Ecto neural progenitor cell (in vitro differentiated cells): Measurements from ENCODE around the gene NUBP1.
A peak's percentile ranks its signal among the peaks of the same experiment; 100 is the strongest.
"Not testable (repeated sequence)": the region's sequence is repeated elsewhere in the genome, so short reads cannot be mapped to it uniquely, and the experiment has no call there.

Source experiments
- DNase-seq: peaks from one replicate; pipeline ENCODE4 v3.0.0-alpha.2; 2018; ENCODE audit warnings: low spot score

NUBP1 gene

DNA sequence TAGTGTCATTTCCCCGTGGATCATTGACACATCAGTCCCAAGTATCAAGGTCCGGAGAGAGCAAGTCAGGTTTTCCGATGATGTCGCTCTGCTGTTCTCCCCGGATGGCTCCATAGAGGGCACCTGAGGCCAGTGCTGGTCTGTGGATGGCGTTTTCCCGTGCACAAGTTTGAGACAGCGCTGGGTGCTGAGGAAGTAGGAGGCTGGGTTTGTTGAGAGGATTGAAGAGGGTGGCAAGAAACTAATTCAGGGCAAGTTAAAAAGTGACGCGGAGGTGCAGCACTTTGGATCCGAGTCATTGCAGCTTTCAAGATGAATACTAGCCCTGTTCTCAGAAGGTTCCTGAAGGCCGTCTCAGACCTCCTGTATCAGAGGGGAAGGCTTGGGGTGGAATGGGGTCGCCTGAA lies 7.7 kb downstream of the NUBP1 start:
- DNase-seq: no peak

DNA sequence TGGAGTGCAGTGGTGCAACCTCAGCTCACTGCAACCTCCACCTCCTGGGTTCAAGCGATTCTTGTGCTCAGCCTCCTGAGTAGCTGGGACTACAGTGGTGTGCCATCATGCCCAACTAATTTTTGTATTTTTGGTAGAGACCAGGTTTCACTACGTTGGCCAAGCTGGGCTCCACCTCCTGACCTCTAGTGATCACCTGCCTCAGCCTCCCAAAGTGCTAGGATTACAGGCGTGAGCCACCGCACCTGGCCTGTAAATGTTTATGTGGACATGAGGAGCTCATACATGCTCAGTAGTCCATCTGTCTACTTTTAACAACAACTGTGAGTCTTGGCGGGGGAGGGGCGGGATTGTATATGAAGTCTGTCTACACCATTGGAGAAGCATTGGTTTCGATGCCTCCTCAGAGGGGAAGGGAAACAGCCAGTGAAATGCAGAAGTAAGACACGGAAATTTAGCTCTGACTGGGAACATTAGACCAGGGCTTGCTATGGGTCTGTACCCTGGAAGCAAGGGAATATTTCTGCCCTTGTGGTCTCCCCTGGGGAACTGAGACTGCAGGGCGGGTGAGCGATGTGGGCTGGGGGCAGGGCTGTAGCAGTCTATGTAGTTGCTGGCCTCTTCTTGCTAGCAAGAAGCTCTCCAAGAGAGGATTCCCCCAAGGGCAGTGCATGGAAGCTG lies 9.3 kb downstream of the NUBP1 start:
- DNase-seq: no peak

DNA sequence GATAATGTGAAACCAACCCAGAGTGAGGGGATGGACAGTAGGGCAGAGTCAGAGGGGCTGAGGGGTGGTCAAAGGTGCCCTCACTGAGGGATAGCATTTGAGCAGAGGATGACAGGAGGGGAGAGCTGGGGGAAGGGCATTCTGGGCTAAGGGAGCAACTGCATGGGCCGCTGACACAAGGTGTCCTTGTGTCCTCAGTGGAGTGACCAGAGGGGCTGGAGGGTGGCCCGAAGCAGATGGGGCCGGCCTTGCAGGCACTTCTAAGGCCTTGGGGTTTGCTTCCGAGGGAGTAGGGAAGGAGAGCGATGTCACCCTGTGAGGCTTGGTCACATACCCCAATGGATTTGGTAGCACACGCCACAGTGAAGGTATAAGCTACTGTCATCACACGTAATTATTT lies 10.0 kb downstream of the NUBP1 start:
- no peak for DNase-seq

DNA sequence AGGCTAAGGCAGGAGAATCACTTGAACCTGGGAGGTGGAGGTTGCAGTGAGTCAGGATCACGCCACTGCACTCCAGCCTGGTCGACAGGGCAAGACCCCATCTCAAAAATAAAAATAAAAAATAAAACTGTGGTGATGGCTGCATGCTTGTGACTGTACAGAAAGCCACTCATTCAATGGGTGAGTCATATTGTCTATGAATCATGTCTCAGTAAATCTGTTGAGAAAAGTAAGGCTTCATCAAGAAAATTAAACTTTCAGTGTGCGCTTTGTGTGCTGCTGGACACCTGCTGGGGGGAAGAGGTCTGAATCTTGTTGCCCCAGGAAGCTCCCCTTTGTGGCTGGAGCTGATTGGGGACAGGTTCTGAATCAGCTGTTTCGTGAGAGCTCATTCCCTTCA lies 11.3 kb downstream of the NUBP1 start:
- no peak for DNase-seq

DNA sequence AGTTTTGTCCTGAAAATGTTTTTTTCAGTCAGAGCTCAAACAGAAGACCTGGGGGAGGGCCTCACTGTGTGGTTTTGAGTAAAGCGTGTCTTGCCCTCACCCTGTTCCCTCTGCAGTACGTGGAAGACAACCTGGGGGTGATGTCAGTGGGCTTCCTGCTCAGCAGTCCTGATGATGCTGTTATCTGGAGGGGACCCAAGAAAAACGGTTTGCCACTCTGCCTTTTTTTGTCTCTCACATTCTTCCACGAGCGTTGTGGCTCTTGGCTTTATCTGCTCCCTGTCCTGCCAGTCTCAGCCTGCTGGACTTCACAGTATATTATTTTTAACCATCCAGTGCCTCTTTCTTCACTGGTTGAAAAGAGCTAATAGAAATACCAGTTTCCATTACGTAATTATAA lies 12.9 kb downstream of the NUBP1 start:
- no peak for DNase-seq

DNA sequence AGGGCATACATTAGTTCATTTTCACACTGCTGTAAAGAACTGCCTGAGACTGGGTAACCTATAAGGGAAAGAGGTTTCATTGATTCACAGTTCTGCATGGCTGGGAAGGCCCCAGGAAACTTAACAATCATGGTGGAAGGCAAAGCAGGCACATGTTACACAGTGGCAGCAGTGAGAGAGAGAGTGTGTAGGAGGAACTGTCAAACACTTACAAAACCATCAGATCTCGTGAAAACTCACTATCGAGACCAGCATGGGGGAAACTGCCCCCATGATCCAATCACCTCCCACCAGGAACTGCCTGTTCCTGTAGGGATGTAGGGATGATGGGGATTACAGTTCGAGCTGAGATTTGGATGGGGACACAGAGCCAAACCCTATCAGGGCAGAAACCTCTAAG lies 17.2 kb downstream of the NUBP1 start:
- DNase-seq: no peak

DNA sequence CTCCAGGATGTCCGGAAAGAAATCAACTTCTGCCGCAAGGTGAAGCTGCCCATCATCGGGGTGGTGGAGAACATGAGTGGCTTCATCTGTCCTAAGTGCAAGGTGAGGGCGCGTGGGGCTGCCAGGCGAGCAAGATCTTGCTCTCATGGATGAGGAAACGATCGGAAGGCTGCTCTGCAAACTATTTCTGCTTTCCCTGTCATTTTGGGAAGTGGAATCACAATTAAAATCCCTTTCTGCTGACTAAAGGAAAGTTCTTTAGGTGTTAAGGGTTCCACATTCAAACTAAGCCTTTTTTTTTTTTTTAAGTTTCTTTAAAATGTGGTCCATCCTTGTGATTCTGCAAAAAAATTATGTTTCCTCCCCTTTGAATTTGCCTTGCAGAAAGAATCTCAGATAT lies 17.7 kb downstream of the NUBP1 start:
- no peak for DNase-seq

DNA sequence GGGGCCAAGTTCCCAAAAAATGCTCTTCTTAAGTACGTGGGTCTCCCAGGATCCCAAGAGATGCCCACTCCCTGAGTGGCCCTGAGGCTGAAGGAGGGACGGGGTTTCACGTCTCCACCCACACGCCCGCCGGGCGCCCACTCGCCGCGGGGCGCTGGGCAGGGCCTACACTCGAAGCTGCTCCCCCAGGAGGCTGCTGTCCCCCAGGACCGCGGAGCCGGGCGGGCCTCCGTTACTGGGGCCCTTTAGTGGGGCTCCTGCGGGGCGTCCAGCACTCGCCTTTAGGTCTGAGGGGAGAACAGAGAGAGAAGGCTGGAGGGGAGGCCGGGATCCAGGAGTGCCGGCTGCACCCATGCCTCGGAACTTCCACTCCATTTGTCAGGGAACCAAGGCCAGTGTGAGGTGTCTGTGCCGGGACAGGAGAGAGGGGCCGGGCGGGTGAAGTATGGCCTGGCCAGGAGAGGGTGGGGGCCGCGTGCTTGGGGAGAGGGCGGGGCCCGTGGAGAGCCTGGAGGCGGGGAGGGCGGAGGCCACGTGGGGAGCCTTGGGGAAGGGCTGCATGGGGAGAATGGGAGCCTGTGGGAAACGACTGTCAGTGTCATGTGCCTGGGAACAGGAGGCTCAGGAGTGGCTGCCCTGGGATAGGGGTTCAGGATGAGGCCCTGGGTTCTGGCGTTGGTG lies 18.8 kb downstream of the NUBP1 start:
- DNase-seq: no peak

DNA sequence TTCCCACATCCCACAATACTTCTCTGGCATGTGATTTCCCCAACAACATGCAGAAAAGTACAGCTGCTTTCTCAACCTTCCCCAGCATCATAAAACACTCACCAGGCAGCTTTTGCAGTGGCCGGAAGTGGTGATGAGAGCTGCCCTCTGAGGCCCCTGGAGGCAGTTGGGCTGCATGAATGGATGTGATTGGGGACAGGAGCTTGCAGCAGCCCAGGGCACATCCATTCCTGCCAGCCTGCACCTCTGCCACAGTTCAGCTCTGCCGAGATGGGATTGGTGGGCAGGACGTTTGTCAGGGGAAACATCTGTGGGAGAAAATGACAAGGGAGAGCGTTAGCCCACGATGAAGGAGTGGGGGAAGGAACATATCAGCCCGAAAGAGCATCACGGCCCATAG lies 19.8 kb downstream of the NUBP1 start:
- DNase-seq: no peak

DNA sequence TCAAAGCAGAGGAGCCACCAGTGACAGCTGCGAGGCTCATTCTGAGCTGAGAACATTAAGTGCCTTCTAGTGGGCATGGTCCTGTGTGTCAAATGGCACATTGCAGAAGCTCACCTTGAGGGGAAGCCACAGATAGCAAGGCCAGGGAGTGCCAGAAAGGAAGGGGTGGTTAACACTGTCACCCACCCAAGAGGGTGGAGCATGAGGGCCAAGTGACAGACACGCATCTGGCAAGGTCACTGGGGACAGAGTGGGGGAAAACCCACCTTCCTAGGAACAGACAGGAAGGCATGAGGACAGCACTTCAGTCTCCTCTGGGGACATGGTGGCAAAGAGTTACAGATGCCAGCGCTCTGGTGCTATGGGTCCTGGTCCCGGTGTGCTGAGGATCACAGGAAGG lies 22.1 kb downstream of the NUBP1 start:
- no peak for DNase-seq

DNA sequence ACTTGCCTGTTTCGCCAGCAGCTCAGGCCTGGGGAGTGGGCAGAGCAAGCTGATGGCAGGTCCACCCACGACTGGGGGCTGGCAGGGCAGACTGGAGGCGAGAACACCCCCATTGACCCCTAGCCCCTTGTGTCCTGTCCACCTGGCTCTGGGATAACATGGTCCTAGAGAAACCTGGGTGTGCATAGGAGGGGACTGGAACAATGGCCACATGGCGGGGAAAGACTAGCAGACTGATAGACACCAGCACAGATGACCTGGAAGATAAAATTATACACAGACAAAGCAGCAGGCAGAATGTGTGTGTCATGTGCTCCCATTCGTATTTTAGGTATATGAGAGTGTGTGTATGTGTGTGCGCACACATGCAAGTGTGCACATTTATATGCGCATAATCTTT lies 23.5 kb downstream of the NUBP1 start:
- no peak for DNase-seq

DNA sequence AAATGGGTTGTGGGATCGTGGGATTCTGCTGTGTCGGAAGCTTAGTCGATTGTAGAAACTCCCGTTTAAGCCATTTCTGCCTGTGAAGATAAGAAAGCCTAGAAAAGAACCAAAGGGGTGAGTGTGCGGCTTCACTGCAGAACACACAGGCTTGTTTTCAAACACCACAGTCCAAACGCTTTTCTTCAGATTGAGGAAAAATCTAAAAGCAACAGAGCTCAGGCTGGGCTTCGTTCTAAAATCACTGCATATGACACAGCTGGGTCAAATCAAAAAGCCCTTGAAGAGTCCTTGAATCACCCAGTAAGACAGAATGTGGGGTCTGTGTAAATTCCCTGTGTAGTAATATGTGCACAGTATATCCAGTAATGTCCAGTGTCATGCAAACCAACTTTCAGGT lies 25.7 kb downstream of the NUBP1 start:
- no peak for DNase-seq

DNA sequence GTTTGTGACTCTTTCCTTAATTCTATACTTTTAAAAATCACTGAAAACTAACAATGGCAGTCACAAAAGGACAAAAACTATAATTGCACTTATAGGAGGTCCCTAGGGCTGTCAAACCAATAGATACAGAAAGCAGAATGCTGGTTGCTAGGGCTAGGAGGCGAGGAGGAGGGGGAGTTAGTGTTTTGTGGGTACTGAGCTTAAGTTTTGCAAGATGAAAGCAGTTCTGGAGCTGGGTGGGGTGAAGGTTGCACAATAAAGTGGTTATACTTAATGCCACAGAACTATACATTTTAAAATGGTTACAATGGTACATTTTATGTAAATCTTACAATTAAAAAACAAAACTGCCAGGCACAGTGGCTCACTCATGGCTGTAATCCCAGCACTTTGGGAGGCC lies 27.3 kb downstream of the NUBP1 start:
- DNase-seq: no peak

DNA sequence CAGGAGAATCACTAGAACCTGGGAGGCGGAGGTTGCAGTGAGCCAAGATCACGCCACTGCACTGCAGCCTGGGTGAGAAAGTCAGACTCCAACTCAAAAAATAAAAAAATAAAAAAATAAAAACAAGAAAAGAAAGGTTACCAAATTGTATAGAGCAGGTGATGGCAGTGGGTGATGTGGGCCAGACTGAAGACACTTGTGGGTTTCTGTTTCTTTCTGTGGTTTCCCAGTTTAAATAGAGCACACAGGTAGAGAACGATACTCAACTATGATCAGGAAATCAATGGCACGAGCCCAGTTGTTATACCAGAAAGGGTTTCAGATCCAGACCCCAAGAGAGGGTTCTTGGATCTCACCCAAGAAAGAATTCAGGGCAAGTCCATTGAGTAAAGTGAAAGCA lies 32.6 kb downstream of the NUBP1 start:
- no peak for DNase-seq

DNA sequence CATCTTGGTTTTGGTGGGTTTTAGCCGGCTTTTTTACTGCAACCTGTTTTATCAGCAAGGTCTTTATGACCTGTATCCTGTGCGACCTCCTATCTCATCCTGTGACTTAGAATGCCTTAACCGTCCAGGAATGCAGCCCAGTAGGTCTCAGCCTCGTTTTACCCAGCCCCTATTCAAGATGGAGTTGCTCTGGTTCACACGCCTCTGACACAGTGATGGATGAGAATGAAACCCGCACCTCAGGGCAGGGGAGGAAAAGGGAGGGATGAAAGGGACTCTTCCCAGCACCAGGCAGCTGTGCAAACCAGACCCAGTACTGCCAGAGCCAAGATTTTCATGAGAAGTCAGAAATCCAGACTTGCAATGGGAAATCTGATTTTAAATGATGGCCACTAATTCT lies 33.3 kb downstream of the NUBP1 start:
- DNase-seq: not testable (repeated sequence)

DNA sequence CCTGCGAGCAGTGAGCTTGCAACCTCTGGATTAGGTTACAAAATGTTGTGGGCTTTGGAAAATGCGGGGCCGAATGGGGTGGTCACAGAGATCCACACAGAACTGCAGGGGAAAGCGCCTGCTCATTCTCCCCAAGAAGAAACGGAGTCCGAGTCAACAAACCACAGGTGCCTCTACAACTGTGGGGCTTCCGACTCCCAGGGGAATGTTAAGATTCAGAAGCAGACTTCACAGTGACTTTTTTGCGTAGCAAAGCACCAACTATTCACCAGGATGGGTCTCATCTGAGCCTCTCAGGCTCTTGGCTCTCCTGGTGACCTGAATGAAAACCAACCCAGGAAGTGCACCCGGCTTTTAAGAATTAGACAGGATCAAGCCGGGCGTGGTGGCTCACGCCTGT lies 33.7 kb downstream of the NUBP1 start:
- no peak for DNase-seq

DNA sequence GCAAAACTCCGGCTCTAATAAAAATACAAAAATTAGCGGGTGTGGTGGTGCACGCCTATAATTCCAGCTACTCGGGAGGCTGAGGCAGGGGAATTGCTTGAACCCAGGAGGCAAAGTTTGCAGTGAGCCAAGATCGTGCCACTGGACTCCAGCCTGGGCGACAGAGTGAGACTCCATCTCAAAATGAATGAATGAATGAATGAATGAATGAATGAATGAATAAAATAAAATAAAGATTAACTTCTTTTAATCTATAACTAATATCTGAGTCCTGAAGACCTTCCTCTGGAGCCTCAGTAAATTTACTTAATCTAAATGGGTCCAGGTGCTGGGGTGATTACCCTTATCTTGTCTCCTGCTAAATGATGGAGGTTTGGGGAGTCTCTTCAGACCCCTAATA lies 36.3 kb downstream of the NUBP1 start:
- DNase-seq: not testable (repeated sequence)

DNA sequence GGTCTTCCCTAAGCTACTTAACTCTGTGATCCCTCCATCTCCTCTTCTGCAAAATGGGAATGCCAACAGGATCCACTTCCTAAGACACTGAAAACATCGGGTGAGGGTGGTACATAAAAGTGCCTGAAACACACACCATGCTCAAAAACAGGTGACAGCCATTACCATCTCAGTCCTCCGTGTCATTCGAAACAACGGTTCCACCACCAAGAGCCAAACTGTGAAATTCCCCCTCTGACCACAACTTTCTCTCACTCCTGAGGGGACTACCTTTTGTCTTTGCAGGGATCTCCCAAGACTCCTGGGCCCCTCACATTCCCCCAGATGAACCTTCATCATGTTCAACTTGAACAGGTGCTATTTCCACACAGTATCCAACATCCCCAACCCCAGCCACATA lies 37.0 kb downstream of the NUBP1 start:
- no peak for DNase-seq

DNA sequence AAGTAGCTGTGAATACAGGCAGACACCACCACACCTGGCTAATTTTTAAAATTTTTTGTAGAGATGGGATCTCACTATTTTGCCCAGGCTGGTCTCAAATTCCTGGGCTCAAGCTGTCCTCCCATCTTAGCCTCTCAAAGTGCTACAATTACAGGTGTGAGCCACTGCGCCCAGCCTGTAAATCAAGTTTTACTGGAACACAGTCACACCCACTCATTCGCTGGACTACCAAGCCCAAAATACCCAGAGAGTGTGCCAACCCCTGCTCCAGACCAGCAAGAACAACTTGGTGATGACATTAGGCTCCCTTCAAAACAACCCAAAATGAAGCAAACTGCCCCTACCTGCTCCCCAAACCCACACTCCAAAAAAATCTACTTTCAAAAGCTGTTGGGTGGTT lies 39.0 kb downstream of the NUBP1 start:
- DNase-seq: no peak

DNA sequence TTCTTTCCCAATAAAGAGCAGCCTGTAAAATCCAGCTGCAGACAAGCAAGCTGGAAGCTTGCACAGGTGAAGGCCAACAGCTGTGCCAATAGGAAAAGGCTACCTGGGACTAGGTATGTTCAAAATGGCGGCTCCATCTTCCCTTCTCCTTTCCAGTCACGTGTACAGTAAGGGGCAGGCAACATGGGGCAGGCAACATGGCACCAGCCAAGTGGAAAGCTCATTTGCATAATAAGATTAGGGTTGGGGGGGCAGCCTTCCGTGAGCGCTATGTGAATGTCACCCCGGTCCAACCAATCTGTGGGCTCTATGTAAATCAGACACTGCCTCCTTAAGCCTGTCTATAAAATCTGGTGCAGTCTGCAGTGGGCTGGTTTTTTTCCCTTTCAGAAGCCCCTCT lies 43.7 kb downstream of the NUBP1 start:
- peak; percentile 76 for DNase-seq

DNA sequence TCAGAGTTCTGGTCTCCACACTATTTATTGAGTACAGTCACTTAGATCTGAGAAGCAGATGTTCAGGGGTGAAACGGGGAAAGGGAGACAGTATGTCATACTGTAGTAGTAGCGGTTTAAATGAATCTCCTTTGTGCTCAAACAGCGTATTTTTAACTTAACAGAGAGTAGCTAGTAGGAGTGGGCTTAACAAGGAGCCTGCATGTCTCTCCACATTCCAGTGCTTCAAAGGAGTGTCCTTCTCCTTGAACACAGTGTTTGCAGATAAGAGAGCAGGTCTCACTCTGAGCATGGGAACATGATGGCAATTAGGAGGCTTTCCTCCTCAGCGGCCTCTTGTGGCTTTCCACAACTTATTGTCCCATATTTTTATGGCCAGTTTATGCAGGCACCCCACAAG lies 45.0 kb downstream of the NUBP1 start:
- not testable (repeated sequence) for DNase-seq

DNA sequence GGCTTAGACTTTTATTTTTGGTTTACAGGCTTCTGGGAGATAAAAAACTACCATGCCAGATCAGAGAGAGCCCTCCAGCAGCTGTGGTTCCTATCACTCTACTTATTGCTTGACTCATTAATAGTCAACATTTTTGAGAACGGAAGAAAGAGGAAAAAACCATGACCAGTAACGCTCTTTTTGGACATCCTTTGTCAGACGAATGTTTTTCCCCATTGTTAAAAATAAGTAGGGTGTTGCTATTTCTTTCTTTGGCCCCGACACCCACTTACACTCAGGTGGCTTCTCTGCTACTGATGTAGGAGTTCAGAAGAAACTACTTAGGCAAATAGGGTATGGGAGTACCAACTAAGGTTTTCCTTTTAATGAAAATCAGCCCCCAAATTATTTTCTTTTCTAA lies 47.4 kb downstream of the NUBP1 start:
- DNase-seq: no peak

DNA sequence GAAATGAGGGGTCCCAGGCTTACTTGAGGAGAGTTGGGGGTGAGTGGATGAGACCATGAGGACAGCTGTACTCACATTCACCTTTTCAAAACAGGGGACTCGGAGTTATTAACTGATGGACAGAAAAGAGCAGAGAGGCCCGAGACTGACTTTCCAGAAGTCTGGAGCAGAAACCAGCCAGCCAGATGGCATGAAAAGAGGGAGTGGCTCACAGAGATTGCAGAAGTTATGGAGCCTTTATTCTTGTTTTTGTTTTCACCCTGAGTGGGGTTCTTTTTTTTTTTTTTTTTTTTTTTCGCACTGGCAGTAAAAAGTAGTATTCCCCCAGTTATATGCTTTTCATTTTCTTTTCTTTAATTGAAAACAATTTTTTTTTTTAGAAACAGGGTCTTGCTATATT lies 56.1 kb downstream of the NUBP1 start:
- no peak for DNase-seq

DNA sequence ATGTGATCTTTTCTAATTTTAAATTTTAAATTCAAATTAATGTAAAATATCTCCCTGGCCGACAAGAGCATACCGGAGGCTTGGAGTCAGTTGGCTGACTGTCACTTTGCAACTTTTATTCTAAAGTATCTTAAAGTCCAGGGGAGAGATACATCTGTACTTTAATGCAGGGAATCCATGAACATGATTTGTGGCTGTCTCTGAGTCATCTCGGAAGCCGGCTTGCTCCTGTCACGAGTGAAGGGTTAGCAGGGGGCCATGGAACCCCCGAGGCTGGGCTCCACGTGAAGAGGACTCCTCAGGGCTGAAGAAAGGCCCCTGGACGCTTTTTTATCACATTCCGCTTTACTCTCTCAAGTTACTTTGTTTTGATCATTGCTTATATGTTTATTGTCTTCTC lies 61.7 kb downstream of the NUBP1 start:
- DNase-seq: no peak
